ENCODE measurements around the gene LTBP2.

LTBP2 gene

GRCh38 chr14:74611650-74612349, at the start of gene LTBP2:
TSS of gene LTBP2 (minus strand) at chr14:74612237. CDS start at chr14:74611944, 293 bp downstream.
- TF ChIP-seq GATA1 (IDR thresholded peaks at IDR 0.05; ENCODE audit: low read depth, low read length) (no peak), POLR2A (IDR thresholded peaks at IDR 0.05; ENCODE audit: low read length) (no peak)
- DNase-seq = peak; percentile 26 to 27

- TF ChIP-seq GATA1 (IDR thresholded peaks at IDR 0.05; ENCODE audit: low read depth, low read length) (no peak), POLR2A (IDR thresholded peaks at IDR 0.05; ENCODE audit: low read length) (no peak)
- no peak for DNase-seq
Observed at GRCh38 chr14:74660863-74661262, 48.8 kb upstream of the LTBP2 start.

GRCh38 chr14:74660167-74660566, 48.1 kb upstream of the LTBP2 start:
- no peak for TF ChIP-seq GATA1 (IDR thresholded peaks at IDR 0.05; ENCODE audit: low read depth, low read length)
- TF ChIP-seq POLR2A (IDR thresholded peaks at IDR 0.05; ENCODE audit: low read length) = no peak
- DNase-seq = peak; percentile 74 to 88

GRCh38 chr14:74658535-74659131, 46.6 kb upstream of the LTBP2 start:
- DNase-seq = no peak
- no peak for TF ChIP-seq POLR2A (IDR thresholded peaks at IDR 0.05; ENCODE audit: low read length)
- TF ChIP-seq GATA1 (IDR thresholded peaks at IDR 0.05; ENCODE audit: low read depth, low read length) = no peak

GRCh38 chr14:74656964-74657363, 44.9 kb upstream of the LTBP2 start:
- no peak for DNase-seq
- TF ChIP-seq GATA1 (IDR thresholded peaks at IDR 0.05; ENCODE audit: low read depth, low read length) = no peak
- TF ChIP-seq POLR2A (IDR thresholded peaks at IDR 0.05; ENCODE audit: low read length) = no peak

GRCh38 chr14:74655599-74656395, 43.8 kb upstream of the LTBP2 start:
- DNase-seq = no peak
- TF ChIP-seq POLR2A (IDR thresholded peaks at IDR 0.05; ENCODE audit: low read length) = no peak
- no peak for TF ChIP-seq GATA1 (IDR thresholded peaks at IDR 0.05; ENCODE audit: low read depth, low read length)

- TF ChIP-seq GATA1 (IDR thresholded peaks at IDR 0.05; ENCODE audit: low read depth, low read length) (no peak), POLR2A (IDR thresholded peaks at IDR 0.05; ENCODE audit: low read length) (no peak)
- no peak for DNase-seq
Observed at GRCh38 chr14:74654931-74655330, 42.9 kb upstream of the LTBP2 start.

- DNase-seq = no peak
- no peak for TF ChIP-seq GATA1 (IDR thresholded peaks at IDR 0.05; ENCODE audit: low read depth, low read length)
- no peak for TF ChIP-seq POLR2A (IDR thresholded peaks at IDR 0.05; ENCODE audit: low read length)
Observed at GRCh38 chr14:74653386-74654138, 41.5 kb upstream of the LTBP2 start.

- DNase-seq = no peak
- TF ChIP-seq POLR2A (IDR thresholded peaks at IDR 0.05; ENCODE audit: low read length) (peak; percentile 6), GATA1 (IDR thresholded peaks at IDR 0.05; ENCODE audit: low read depth, low read length) (no peak)
Observed at GRCh38 chr14:74652541-74652940, 40.5 kb upstream of the LTBP2 start.

GRCh38 chr14:74650927-74651686, 39.1 kb upstream of the LTBP2 start:
- DNase-seq = no peak
- TF ChIP-seq POLR2A (IDR thresholded peaks at IDR 0.05; ENCODE audit: low read length) = no peak
- no peak for TF ChIP-seq GATA1 (IDR thresholded peaks at IDR 0.05; ENCODE audit: low read depth, low read length)

- no peak for DNase-seq
- TF ChIP-seq GATA1 (IDR thresholded peaks at IDR 0.05; ENCODE audit: low read depth, low read length) (no peak), POLR2A (IDR thresholded peaks at IDR 0.05; ENCODE audit: low read length) (no peak)
Observed at GRCh38 chr14:74649673-74650072, 37.6 kb upstream of the LTBP2 start.

GRCh38 chr14:74649167-74649566, 37.1 kb upstream of the LTBP2 start:
- DNase-seq = no peak
- TF ChIP-seq POLR2A (IDR thresholded peaks at IDR 0.05; ENCODE audit: low read length) (no peak), GATA1 (IDR thresholded peaks at IDR 0.05; ENCODE audit: low read depth, low read length) (no peak)

- TF ChIP-seq GATA1 (IDR thresholded peaks at IDR 0.05; ENCODE audit: low read depth, low read length) (no peak), POLR2A (IDR thresholded peaks at IDR 0.05; ENCODE audit: low read length) (no peak)
- DNase-seq = no peak
Observed at GRCh38 chr14:74648601-74649000, 36.6 kb upstream of the LTBP2 start.
